Body of pancreas (tissue), 4 donors: ENCODE measurements around the gene ASTN2. TPM values are rescaled to one million over a fixed set of nuclear protein-coding genes. Genes with fewer than 3 reads are reported as not detected.
"Not testable (repeated sequence)": the region's sequence is repeated elsewhere in the genome, so short reads cannot be mapped to it uniquely, and the experiment has no call there.

Experiments
- ATAC-seq: fragments of 150-250 bp; one replicate; pipeline ENCODE4 v1.9.1; 2016
- DNase-seq, 4 donors: peaks; one replicate each; pipeline ENCODE4 v3.0.0-alpha.2; 2019
- H3K27ac ChIP-seq, 4 donors: fragments of 200-600 bp; sonication (generic); 1 replicate in 3 of 4; 2 replicates in 1 of 4; pipeline versions ENCODE4 v1.5.1 to v1.6.1; 2016 to 2019; ENCODE audit warnings: mild to moderate bottlenecking in 1 of 4, mixed read lengths in 1 of 4, moderate library complexity in 1 of 4
- H3K27me3 ChIP-seq, 2 donors: fragments of 200-600 bp; sonication (generic); one replicate each; pipeline ENCODE4 v1.6.0; 2016; ENCODE audit warnings: mild to moderate bottlenecking in 1 of 2
- H3K36me3 ChIP-seq, 2 donors: fragments of 200-600 bp; sonication (generic); replicated peaks in 1 of 2; 2 replicates each; pipeline ENCODE4 v1.5.1; 2016; ENCODE audit warnings: low read depth in 2 of 2; ENCODE audit not compliant: insufficient read depth in 1 of 2
- H3K4me1 ChIP-seq: fragments of 200-600 bp; sonication (generic); one replicate; pipeline ENCODE4 v1.6.0; 2016
- H3K4me3 ChIP-seq, 2 donors: fragments of 200-600 bp; sonication (generic); 1 replicate in 1 of 2; 2 replicates in 1 of 2; pipeline ENCODE4 v1.5.1; 2016 to 2019
- H3K9me3 ChIP-seq, 3 donors: fragments of 200-600 bp; sonication (generic); 1 replicate in 2 of 3; 2 replicates in 1 of 3; pipeline ENCODE4 v1.5.1; 2016
- POLR2A ChIP-seq, 3 donors: fragments of 450-650 bp; IDR thresholded peaks; one replicate each; pipeline ENCODE4 v1.6.1; 2016; ENCODE audit warnings: antibody characterized with exemption in 3 of 3, mild to moderate bottlenecking in 2 of 3
- WGBS, 2 donors: methylation state at CpG; one replicate each; pipeline ENCODE4 v1.1.5; 2017; 5-methylcytosine and 5-hydroxymethylcytosine counted together
- intact Hi-C: fragments of 100-400 bp; cut with DNase I; formaldehyde crosslinking; loops from one replicate; pipeline ENCODE4 v1.15.1; 2023
- total RNA-seq, 2 donors: library from RNA; depleted of rRNA; stranded (reverse); fragments of >200 nt; gene quantifications; one replicate each; pipeline ENCODE4 v1.1.0, GENCODE V29; 2016
- TF ChIP-seq, protein P1 (sequence below), 7 experiments: fragments of 450-650 bp in 4 of 7; fragments of 200-600 bp in 3 of 7; sonication (generic) in 3 of 7; IDR thresholded peaks; one replicate each; pipeline ENCODE4 v1.5.1; 2016 to 2019; ENCODE audit warnings: antibody characterized with exemption in 7 of 7

ASTN2 gene
- total RNA-seq, 2 donors from 2014 or later, result 8.2 to 9.6 TPM

- DNase-seq, result no peak
- Histone ChIP-seq H3K9me3 (no peaks in the 10 kb centered on the region), H3K27ac (no peak overlapping the region), H3K27me3 (no peaks in the 10 kb centered on the region), H3K4me3 (no peak overlapping the region), H3K36me3 (no peaks in the 10 kb centered on the region), H3K4me1 (peaks cover 21% of the 10 kb centered on the region)
- intact Hi-C loops, result no loop called here
- no peak for ATAC-seq
- TF ChIP-seq, protein P1, sequence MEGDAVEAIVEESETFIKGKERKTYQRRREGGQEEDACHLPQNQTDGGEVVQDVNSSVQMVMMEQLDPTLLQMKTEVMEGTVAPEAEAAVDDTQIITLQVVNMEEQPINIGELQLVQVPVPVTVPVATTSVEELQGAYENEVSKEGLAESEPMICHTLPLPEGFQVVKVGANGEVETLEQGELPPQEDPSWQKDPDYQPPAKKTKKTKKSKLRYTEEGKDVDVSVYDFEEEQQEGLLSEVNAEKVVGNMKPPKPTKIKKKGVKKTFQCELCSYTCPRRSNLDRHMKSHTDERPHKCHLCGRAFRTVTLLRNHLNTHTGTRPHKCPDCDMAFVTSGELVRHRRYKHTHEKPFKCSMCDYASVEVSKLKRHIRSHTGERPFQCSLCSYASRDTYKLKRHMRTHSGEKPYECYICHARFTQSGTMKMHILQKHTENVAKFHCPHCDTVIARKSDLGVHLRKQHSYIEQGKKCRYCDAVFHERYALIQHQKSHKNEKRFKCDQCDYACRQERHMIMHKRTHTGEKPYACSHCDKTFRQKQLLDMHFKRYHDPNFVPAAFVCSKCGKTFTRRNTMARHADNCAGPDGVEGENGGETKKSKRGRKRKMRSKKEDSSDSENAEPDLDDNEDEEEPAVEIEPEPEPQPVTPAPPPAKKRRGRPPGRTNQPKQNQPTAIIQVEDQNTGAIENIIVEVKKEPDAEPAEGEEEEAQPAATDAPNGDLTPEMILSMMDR (IDR thresholded peaks at IDR 0.05), result no peak
- TF ChIP-seq POLR2A (IDR thresholded peaks at IDR 0.05), result no peak
- WGBS, 2 donors, result 97 to 100% methylated on average over 3 of the region's 3 CpGs
Measured at GRCh38 chr9:116461632-116462031, 953.2 kb downstream of the ASTN2 start.

GRCh38 chr9:116460026-116460425 is 954.8 kb downstream of the ASTN2 start:
- Histone ChIP-seq H3K4me1 (peaks cover 7% of the 10 kb centered on the region), H3K27me3 (no peaks in the 10 kb centered on the region), H3K27ac (no peak overlapping the region), H3K4me3 (no peak overlapping the region), H3K36me3 (no peaks in the 10 kb centered on the region), H3K9me3 (peaks cover 0 to 4% (median 0%) of the 10 kb centered on the region in 3 donors)
- ATAC-seq (no peak), DNase-seq (no peak)
- intact Hi-C loops, result no loop called here
- WGBS, 2 donors, result 84 to 93% methylated on average over 2 of the region's 2 CpGs
- TF ChIP-seq, protein P1 (IDR thresholded peaks at IDR 0.05), result no peak
- TF ChIP-seq POLR2A (IDR thresholded peaks at IDR 0.05), result no peak

- no peaks in the 10 kb centered on the region for H3K36me3 ChIP-seq
- peaks cover 0 to 4% (median 0%) of the 10 kb centered on the region in 3 donors for H3K9me3 ChIP-seq
- H3K27ac ChIP-seq, result no peak overlapping the region
- TF ChIP-seq, protein P1 (IDR thresholded peaks at IDR 0.05), result no peak
- TF ChIP-seq POLR2A (IDR thresholded peaks at IDR 0.05), result no peak
- no peak for ATAC-seq
- peaks cover 3% of the 10 kb centered on the region for H3K4me1 ChIP-seq
- DNase-seq, result no peak
- no peak overlapping the region for H3K4me3 ChIP-seq
- 84 to 89% methylated on average over 3 of the region's 3 CpGs for WGBS, 2 donors
- H3K27me3 ChIP-seq, result no peaks in the 10 kb centered on the region
- intact Hi-C loops, result no loop called here
Measured at GRCh38 chr9:116459576-116459975, 955.3 kb downstream of the ASTN2 start.

DNA sequence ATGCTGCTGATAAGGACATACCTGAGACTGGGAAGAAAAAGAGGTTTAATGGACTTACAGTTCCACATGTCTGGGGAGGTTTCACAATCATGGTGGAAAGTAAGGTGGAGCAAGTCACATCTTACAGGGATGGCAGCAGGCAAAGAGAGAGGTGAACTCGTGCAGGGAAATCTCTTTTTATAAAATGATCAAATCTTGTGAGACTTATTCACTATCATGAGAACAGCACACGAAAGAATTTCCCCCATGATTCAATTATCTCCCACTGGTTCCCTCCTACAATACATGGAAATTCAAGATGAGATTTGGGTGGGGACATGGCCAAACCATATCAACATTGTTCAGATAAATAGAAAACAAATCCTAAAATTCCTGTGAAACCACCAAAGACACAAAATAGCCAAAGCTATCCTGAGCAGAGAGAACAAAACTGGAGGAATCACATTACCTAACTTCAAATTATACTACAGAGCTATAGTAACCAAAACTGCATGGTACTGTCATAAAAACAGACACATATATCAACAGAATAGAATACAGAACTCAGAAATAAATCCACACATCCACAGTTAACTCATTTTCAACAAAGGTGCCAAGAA is 958.3 kb downstream of the ASTN2 start:
- TF ChIP-seq, protein P1 (IDR thresholded peaks at IDR 0.05), result no peak
- TF ChIP-seq POLR2A (IDR thresholded peaks at IDR 0.05), result no peak
- Histone ChIP-seq H3K4me1 (no peaks in the 10 kb centered on the region), H3K9me3 (peaks cover 0 to 4% (median 0%) of the 10 kb centered on the region in 3 donors), H3K4me3 (no peak overlapping the region), H3K36me3 (no peaks in the 10 kb centered on the region), H3K27ac (no peak overlapping the region), H3K27me3 (no peaks in the 10 kb centered on the region)
- ATAC-seq, result no peak
- 98% methylated on average over 2 of the region's 2 CpGs for WGBS, 2 donors
- DNase-seq, result no peak
- intact Hi-C loops, result no loop called here

DNA sequence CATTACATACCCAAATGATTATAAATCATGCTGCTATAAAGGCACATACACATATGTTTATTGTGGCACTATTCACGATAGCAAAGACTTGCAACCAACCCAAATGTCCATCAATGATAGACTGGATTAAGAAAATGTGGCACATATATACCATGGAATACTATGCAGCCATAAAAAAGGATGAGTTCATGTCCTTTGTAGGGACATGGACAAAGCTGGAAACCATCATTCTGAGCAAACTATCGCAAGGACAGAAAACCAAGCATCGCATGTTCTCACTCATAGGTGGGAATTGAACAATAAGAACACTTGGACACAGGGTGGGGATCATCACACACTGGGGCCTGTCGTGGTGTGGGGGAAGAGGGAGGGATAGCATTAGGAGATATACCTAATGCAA is 960.3 kb downstream of the ASTN2 start:
- H3K27ac ChIP-seq, H3K27me3 ChIP-seq, DNase-seq, H3K4me3 ChIP-seq, H3K36me3 ChIP-seq, intact Hi-C loops, ATAC-seq, H3K9me3 ChIP-seq, H3K4me1 ChIP-seq: not testable (repeated sequence)
- WGBS, 2 donors, result 96 to 98% methylated on average over 4 of the region's 4 CpGs
